ENCODE measurements around the gene TMPRSS3.

DNA sequence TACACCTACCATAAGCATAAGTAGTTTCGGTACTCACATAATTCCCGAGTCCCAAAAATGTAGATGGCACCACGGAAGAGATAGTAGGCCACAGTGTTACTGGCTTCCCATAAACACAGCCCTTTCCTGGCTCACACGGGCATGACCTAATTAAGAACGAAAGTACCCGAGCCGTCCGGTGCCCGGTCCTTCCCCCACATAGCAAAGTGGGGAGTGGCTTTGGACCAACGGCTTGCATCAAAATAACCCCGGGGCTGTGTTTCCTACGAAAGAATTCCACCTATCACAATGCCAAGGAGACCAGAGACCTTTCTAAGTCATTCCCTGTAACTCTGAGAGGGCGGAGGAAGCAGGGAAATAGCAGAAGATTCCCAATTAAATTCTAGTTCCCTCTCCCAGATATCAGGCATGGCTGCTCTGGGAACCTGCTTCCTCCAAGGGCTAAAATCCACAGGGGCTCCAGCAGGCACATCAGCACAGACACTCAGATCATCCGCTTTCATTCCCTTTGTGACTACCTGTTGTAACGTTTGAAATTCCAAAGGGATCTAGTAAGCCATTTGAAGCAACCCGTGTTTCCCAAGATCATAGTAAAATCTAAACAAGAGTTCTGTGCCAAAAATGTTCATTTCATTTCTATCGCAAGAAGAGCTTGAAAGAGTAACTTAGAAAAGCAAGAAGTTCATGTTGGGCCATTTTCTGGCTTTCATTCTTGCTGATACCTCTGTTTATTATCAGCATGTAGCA is at the start of gene TMPRSS3:
- TF ChIP-seq POLR2AphosphoS2 (IDR thresholded peaks at IDR 0.05; ENCODE audit: low read length) (no peak), ZNF41 (CRISPR knock-in tag; conservative IDR thresholded peaks at IDR 0.05) (no peak), HDAC3 (IDR thresholded peaks at IDR 0.05; ENCODE audit: borderline replicate concordance, partially characterized antibody) (no peak)
- TF ChIP-seq, protein P1, sequence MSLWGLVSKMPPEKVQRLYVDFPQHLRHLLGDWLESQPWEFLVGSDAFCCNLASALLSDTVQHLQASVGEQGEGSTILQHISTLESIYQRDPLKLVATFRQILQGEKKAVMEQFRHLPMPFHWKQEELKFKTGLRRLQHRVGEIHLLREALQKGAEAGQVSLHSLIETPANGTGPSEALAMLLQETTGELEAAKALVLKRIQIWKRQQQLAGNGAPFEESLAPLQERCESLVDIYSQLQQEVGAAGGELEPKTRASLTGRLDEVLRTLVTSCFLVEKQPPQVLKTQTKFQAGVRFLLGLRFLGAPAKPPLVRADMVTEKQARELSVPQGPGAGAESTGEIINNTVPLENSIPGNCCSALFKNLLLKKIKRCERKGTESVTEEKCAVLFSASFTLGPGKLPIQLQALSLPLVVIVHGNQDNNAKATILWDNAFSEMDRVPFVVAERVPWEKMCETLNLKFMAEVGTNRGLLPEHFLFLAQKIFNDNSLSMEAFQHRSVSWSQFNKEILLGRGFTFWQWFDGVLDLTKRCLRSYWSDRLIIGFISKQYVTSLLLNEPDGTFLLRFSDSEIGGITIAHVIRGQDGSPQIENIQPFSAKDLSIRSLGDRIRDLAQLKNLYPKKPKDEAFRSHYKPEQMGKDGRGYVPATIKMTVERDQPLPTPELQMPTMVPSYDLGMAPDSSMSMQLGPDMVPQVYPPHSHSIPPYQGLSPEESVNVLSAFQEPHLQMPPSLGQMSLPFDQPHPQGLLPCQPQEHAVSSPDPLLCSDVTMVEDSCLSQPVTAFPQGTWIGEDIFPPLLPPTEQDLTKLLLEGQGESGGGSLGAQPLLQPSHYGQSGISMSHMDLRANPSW (CRISPR knock-in tag; IDR thresholded peaks at IDR 0.05), result no peak
- TF ChIP-seq, protein P2, sequence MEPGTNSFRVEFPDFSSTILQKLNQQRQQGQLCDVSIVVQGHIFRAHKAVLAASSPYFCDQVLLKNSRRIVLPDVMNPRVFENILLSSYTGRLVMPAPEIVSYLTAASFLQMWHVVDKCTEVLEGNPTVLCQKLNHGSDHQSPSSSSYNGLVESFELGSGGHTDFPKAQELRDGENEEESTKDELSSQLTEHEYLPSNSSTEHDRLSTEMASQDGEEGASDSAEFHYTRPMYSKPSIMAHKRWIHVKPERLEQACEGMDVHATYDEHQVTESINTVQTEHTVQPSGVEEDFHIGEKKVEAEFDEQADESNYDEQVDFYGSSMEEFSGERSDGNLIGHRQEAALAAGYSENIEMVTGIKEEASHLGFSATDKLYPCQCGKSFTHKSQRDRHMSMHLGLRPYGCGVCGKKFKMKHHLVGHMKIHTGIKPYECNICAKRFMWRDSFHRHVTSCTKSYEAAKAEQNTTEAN (CRISPR knock-in tag; IDR thresholded peaks at IDR 0.05), result no peak
